GM19099 (cell line): ENCODE data around the gene ADSS2.

Source experiments
- POLR2A ChIP-seq: IDR thresholded peaks from 3 replicates; pipeline ENCODE4 v1.6.1; 2011; ENCODE audit warnings: low read depth; ENCODE audit not compliant: insufficient read length; ENCODE audit errors: extremely low read depth

The ADSS2 gene

DNA sequence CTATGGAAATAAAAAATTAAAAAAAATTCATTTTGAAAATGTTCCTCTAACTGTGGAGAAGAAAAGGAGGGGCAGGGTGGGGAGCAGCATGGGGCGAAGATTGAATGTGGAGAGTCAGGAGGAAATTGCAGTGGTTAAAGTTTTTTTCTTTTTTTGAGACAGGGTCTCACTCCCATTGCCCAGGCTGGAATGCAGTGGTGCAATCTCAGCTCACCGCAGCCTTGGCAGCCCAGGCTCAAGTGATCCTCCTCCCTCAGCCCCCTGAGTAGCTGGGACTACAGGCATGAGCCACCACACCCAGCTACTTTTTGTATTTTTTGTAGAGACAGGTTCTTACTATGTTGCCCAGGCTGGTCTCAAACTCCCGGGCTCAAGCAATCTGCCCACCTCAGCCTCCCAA is 67.6 kb downstream of the ADSS2 start:
- no peak for TF ChIP-seq POLR2A

DNA sequence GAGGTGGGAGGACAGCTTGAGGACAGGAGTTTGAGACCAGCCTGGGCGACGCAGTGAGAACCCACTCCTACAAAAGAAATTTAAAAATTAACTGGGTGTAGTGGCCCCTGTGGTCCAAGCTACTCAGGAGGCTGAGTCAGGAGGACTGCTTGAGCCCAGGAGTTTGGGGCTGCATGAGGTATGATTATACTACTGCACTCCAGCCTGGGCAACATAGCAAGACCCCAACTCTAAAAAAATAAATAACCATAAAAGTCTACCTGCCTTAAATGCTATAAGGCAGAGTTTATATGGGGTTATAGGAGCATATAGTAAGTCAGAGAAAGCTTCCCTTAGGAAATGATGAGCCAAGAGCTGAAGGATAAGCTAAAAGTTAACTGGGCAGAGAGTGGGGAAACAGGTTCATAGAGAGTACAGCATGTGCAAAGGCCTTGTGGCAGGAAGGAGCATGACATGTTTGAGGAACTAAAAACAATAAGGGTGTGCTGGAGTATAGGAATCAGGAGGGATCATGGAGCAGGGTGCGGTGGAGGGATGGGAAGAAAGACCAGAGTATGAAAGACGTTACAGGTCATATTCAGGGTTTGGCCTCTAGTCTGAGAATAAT is 68.3 kb downstream of the ADSS2 start:
- no peak for TF ChIP-seq POLR2A

DNA sequence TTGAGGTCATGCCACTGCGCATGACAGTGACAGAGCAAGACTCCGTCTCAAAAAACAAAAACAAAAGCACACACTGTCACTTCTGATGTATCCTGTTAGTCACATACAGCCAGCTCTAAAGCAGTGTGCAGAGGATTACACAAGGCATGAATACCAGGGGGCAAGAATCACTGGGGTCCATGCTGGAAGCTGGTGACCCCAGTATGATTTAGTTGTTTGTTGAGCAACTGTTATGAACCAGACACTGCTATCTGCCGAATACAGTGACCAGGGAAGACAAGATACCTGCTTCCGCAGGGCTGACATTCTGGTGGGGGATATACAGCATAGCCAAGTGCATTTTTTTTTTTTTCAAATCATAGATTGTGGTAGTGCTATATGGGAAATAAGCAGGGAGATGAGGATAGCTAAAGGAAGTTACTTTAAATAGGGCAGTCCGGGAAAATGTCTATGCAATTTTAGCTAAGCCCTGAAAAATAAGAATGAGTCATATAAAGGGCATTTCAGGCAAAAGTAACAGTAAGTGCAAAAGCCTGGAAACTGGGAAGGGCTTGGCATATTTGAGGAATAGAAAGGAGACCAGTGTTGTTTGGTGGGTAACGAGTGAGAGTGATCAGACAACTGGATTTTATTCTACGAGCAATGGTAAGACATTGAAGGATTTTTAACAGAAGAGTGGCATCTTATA is 69.7 kb downstream of the ADSS2 start:
- no peak for TF ChIP-seq POLR2A

DNA sequence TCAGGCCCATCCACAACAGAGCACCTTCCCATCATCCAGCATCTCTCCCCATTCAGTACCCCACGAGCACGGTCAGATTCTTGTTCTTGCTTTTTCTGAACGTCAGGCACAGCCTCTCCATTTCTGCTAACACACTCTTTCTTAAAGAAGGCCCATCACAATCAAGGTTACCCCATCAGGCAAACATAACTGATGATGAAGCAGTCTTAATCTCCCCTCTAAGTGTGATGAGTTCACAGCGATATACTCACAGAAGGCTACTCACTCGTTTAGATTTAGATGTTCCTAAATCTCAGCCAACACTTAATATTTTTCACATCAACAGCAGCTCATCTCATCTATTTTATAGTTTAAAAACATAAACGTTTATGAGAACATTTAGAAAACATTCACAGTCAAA is 75.6 kb downstream of the ADSS2 start:
- no peak for TF ChIP-seq POLR2A

DNA sequence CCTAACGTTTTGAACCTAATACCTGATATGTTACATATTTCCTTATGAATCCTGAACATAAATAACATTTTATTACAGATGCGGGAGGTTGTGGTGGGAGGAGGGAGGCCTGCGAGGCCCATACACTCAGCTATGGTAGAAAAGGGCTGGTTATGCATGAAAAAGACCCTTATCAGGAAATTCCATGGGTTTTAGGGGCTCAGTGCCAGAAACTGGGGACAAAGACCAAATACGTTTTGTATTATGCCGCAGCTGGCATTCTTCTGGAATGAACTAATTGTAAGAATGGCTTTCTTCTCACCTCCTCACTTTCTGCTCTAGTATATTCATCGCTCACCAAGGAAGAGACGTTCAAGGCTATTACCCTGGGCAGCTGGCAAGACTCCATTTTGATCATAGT is 76.7 kb downstream of the ADSS2 start:
- TF ChIP-seq POLR2A: no peak

DNA sequence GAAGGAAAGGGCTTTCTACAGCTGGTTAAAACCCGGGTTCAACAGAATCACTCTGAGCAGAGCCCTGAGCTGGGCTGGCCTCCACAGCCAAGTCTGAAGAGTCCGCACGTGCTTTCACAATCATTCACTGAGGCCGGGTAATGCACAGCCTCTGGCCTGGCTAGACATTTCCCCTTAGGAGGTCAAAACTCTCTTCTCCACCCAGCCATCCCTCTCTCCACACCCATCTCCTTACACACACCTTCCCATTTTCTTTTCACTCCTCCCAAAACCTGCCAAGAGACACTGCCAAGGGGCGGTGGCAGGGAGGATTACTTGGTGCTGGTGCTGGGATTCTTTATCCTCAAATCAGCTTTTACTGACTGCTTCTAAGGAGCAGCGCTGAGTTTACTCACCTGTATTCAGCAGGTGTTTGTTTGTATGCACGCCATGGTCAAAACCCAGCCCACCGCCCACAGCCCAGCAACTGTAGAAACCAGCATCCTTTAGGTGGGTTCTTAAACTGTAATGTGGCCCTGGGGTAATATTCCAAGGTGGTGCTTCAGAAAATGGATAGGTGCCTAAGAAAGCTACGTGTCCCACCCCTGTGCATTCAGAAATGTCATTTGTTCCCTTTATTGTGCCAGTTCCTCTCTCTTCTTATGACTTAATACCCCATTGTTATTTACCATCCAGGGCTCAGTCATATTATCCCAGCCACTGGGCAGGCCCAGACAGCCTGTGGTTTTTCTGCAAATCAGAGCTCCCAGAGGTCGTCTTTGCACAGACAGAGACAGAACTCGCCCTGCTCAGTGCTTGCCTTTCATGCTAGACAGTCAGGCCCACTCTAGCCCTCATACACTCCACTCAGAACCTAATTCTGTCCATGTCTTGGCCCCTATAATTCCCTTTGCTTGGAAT is 80.2 kb downstream of the ADSS2 start:
- no peak for TF ChIP-seq POLR2A

DNA sequence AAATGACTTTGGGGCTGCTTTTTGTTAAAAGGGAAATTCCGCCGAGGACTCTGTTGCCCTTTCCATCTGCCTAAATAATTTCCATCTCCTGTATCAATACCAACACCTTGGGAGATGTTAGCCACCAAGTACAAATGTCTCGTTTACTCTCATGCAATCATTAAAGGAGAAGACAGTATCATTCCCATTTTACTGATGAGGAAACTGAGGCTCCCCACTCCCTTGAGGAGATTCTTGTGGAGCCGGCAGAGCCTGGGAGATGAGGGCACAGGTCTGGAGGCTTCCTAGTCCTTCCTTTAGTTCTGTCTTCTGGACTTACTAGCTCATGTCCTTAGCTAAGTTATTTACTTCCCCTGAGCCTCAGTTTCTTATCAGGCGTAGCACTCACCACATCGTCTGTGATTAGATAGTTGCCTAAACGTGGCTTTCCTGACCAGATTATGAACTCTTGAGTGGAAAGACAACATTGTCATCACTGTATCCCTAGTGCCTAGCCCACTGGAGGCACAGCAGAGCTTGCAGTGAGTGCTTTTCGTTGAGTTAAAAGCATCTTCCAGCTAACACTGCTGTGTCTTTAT is 81.6 kb downstream of the ADSS2 start:
- no peak for TF ChIP-seq POLR2A

DNA sequence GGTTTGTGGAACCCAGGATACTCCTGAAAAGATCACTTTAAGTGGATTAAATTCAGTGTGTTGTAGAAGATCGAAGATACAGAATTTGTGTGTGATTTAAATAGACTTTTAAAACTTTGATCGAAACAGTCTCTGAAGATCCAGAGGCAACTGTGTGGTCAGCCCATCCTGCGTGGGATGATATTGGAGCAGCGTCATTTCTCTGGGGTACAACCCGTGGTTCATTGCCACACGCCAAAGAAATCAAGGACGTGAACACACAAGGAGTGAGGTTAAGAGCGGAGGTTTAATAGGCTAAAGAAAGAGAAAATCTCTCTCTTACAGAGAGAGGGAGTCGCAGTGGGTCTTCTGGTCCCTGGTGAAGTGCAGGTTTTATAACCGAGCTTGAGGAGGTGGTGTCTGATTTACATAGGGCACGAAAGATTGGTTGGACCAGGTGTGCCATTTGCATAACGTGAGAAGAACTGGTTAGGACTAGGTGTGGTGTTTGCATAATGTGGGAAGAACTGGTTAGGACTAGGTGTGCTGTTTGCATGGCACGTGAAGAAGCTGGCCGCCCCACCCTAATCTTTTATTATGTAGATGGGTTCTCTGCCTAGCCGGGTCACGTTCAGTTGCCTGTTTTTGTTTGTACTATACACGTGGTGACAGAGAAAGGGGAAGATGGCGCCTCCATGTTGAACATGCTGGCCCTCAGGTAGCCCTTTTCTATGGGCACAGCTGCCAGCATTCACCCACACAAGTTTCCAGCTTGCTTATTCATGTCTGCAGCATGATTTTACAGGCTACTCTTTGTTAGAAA is 82.3 kb downstream of the ADSS2 start:
- TF ChIP-seq POLR2A: no peak

DNA sequence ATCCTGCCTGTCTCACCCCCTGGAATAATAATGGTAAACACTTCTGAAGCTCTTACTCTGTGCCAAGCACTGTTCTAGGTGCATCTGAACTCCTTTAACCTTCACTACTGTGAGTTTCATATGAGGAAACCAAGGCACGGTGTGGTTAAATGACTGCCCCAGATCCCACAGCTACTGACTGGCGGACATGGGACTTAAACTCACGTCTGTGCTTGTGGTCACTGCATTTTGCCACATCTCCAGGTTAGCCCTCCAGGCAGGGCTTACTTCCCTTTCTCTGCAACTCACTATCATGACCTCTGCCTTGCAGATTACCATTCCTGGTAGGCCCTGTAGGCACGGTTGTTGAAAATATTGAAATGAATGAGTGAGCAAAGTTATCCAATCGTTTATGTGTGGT is 83.4 kb downstream of the ADSS2 start:
- TF ChIP-seq POLR2A: no peak

DNA sequence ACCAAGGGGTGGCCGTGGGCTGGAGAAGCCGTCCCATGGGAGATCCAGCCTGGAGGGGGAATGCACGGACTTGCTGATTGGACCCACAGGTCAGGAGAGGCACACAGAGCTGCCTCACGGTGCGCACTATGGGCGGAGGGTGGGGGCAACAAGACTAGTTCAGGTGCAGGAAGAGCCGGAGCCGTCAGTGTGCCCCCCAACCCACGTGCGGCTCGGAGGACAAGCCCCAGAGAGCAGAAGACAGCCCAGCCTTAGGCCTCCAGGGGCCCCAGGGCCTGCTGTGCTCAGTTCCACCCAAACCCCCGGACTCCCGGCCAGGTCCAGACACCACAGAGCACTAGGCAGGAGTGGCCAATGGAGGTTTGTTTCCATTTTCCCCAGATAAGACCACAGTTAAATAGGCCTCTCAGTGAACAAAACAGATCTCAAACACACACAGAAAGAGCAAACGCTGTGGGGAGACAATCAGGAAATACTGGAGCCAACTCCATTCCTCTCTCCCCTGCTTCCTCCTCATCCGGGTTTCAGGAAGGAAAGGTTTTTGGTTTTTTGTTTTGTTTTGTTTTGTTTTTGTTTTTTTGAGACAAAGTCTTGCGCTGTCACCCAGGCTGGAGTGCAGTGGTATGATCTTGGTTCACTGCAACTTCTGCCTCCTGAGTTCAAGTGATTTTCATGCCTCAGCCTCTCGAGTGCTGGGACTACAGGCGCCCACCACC is 84.2 kb downstream of the ADSS2 start:
- no peak for TF ChIP-seq POLR2A

DNA sequence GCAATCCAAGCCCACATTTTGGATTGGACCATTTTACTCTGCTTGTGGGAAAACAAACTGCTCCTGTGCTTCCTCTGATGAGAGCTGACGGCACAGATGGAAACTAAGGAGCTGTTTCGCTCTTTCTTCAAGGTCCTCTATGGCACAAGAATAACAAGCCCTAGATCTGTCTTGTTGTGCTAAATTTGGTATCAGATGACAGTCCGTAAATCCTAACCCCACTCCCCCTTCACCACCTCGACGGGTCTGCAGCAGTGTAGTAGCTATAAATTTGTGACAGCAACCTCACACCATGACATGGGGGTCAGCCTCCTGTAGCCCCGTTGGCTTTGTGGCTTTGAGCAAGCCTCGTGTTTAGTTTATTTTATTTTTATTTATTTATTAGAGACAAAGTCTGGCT is 85.9 kb downstream of the ADSS2 start:
- TF ChIP-seq POLR2A: no peak

DNA sequence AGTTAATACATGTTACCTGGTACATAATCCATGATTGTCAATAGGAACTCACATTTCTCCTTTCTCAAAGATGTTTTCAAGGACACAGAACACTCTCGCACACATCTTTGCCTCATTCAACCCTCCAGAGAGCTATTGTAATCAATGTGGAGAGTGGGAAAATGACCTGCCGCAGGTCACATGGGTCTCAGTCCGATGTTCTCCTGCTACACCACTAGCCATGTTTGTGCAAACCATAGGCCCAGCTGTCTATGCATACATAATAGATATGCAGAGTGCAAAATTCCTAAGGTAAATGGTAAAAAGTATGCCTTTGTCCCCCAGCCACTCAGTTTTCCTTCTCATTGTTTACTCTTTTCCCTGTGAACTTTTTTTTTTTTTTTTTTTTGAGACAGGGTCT is 89.2 kb downstream of the ADSS2 start:
- no peak for TF ChIP-seq POLR2A

DNA sequence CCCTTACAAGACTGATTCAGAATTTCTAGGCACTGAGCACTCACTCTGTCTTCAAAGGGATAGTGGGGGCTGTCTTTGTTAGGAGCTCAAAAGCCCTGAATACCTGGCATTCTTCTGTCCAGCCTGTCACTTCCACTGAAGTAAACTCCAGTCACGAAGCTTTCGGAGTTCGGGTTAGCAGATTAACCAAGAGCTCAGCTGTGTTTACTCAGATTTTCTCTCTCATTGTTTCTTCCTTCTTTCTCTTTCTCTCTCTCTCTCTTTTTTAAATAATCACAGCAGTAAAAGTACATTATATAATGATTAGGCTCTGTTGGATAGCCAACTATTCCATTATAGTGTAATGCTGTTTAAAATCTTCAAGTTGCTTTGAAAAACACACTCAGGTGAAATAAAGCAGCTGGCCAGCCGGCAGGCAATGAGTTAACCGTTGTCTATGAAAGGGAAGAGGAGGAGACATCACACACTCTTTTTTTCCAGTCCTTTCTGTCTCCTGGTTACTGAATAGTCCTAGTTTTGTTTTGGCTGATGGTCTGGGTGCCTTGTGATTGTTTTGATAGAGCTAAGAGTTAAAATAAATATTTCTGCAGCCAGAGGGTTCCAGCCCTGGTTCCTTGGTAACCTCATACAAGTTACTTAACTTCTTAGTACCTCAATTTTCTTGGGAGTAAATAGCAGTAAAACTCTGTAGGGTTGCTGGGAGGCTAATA is 89.8 kb downstream of the ADSS2 start:
- TF ChIP-seq POLR2A: no peak
